K562 (cell line): ENCODE results near the gene PTK7. TPM values are rescaled to one million over a fixed set of nuclear protein-coding genes. Genes with fewer than 3 reads are reported as not detected.
A peak's percentile ranks its signal among the peaks of the same experiment; 100 is the strongest.

Experiments
- ATAC-seq: fragments of 200-7000 bp; cut with Tn5 transposase; 3 replicates; pipeline ENCODE4 v1.9.1; 2020; ENCODE audit warnings: moderate library complexity
- BruUV-seq: library from RNA; stranded (reverse); fragments of 400-500 nt; replicated peaks from 2 replicates; lab custom pipeline; 2021; lab: Mats Ljungman, UMichigan
- CTCF ChIA-PET: fragments of 300-600 bp; formaldehyde crosslinking; extraction: SDS; loops from one replicate; lab custom pipeline; 2021; ENCODE audit warnings: low intra/inter-chr PET ratio; lab: Yijun Ruan, JAX
- POLR2A ChIA-PET: fragments of 300-600, 350-650 bp; sonication (Branson Sonifier 250); formaldehyde crosslinking; extraction: SDS; loops from one replicate; lab custom pipeline; 2021; ENCODE audit warnings: antibody characterized with exemption, inconsistent platforms; lab: Yijun Ruan, JAX
- DNase-seq, 4 experiments: peaks; one replicate each; pipeline versions ENCODE4 v3.0.0 to v3.0.0-alpha.2; 2011 to 2018; ENCODE audit warnings: low spot score in 3 of 4, mixed read lengths in 3 of 4; ENCODE audit errors: extremely low read depth in 1 of 4
- FAIRE-seq: peaks from 2 replicates; lab custom pipeline; 2011; peaks lifted over from hg19 to GRCh38; lab: Jason Lieb, UNC
- H2AFZ ChIP-seq: 2 replicates; pipeline ENCODE4 v1.6.0; 2011; ENCODE audit warnings: low read depth, low read length, control low read depth, inconsistent platforms
- H3K27ac ChIP-seq: fragments of 200-600 bp; 3 replicates; pipeline ENCODE4 v1.8.0; 2011; ENCODE audit warnings: low read depth, mild to moderate bottlenecking, control low read depth, inconsistent platforms, low read length, moderate library complexity, mixed read lengths; ENCODE audit errors: extremely low read depth
- H3K27me3 ChIP-seq, 2 experiments: fragments of 300-600 bp in 1 of 2; 2 replicates in 1 of 2; 3 replicates in 1 of 2; pipeline versions ENCODE4 v1.6.0 to v1.8.0; 2011; ENCODE audit warnings: inconsistent platforms in 2 of 2, low read length in 2 of 2, mild to moderate bottlenecking in 1 of 2, mixed read lengths in 1 of 2, moderate library complexity in 1 of 2; ENCODE audit not compliant: control insufficient read depth in 2 of 2, insufficient read depth in 2 of 2
- H3K36me3 ChIP-seq: fragments of 300-600 bp; 3 replicates; pipeline ENCODE4 v1.8.0; 2011; ENCODE audit warnings: mild to moderate bottlenecking, low read length, inconsistent platforms; ENCODE audit not compliant: control insufficient read depth, insufficient read depth
- H3K4me1 ChIP-seq, 2 experiments: fragments of 200-600 bp in 1 of 2; replicated peaks in 1 of 2; 2 replicates in 1 of 2; 3 replicates in 1 of 2; pipeline versions ENCODE4 v1.5.1 to v1.8.0; 2011; ENCODE audit warnings: inconsistent platforms in 2 of 2, low read length in 2 of 2, mild to moderate bottlenecking in 1 of 2, mixed read lengths in 1 of 2, moderate library complexity in 1 of 2; ENCODE audit not compliant: control insufficient read depth in 2 of 2, insufficient read depth in 2 of 2
- H3K4me2 ChIP-seq: 2 replicates; pipeline ENCODE4 v1.6.1; 2011; ENCODE audit warnings: low read length, control low read depth, inconsistent platforms, mixed read lengths; ENCODE audit not compliant: insufficient read depth
- H3K4me3 ChIP-seq: fragments of 200-600 bp; sonication (generic), shearing (Covaris generic); 2 replicates; pipeline ENCODE4 v1.5.1; 2016; ENCODE audit warnings: control low read depth, inconsistent platforms
- H3K79me2 ChIP-seq: fragments of 200-600 bp; 3 replicates; pipeline ENCODE4 v1.8.0; 2011; ENCODE audit warnings: low read length, inconsistent platforms; ENCODE audit not compliant: control insufficient read depth, insufficient read depth
- H3K9ac ChIP-seq, 2 experiments: 2 replicates each; pipeline versions ENCODE4 v1.6.0 to v1.6.1; 2011; ENCODE audit warnings: low read depth in 2 of 2, low read length in 2 of 2, control low read depth in 1 of 2, inconsistent platforms in 1 of 2, mild to moderate bottlenecking in 1 of 2, mixed read lengths in 1 of 2; ENCODE audit not compliant: insufficient read depth in 1 of 2
- H3K9me1 ChIP-seq: one replicate; pipeline ENCODE4 v1.6.0; 2011; ENCODE audit warnings: inconsistent platforms, mild to moderate bottlenecking, low read length, moderate library complexity; ENCODE audit not compliant: control insufficient read depth, insufficient read depth
- H3K9me3 ChIP-seq: replicated peaks from 2 replicates; pipeline ENCODE4 v1.5.1; 2011; ENCODE audit warnings: low read depth, low read length, inconsistent platforms; ENCODE audit not compliant: control insufficient read depth, insufficient read depth
- H4K20me1 ChIP-seq: replicated peaks from 2 replicates; pipeline ENCODE4 v1.6.1; 2011; ENCODE audit warnings: low read length, inconsistent platforms, mixed read lengths; ENCODE audit not compliant: control insufficient read depth, insufficient read depth
- HDAC3 ChIP-seq: fragments of 450-650 bp; IDR thresholded peaks from 2 replicates; pipeline ENCODE4 v1.6.1; 2018; ENCODE audit warnings: borderline replicate concordance, mild to moderate bottlenecking, moderate library complexity; ENCODE audit not compliant: partially characterized antibody
- LEF1 ChIP-seq: fragments of 450-650 bp; IDR thresholded peaks from 2 replicates; pipeline ENCODE4 v1.6.1; 2016; ENCODE audit warnings: mild to moderate bottlenecking
- RBM22 ChIP-seq: fragments of 200-400 bp; formaldehyde crosslinking; IDR thresholded peaks from 2 replicates; pipeline ENCODE4 v1.6.1; 2018; ENCODE audit warnings: low read length, low read depth; ENCODE audit not compliant: poor library complexity, severe bottlenecking
- STAT6 ChIP-seq: sonication (generic); formaldehyde crosslinking; IDR thresholded peaks from 2 replicates; pipeline ENCODE4 v1.8.1; 2023; ENCODE audit warnings: mild to moderate bottlenecking, missing genetic modification reagents
- ZNF121 ChIP-seq: sonication (generic); formaldehyde crosslinking; conservative IDR thresholded peaks from 2 replicates; pipeline ENCODE4 v1.8.0; 2022; ENCODE audit warnings: missing genetic modification reagents
- ZNF444 ChIP-seq: fragments of 250-450 bp; sonication (Bioruptor Pico); IDR thresholded peaks from 2 replicates; pipeline ENCODE4 v1.4.0; 2020; ENCODE audit warnings: mild to moderate bottlenecking, moderate library complexity
- ZNF512 ChIP-seq: IDR thresholded peaks from 2 replicates; pipeline ENCODE4 v1.6.1; 2016; ENCODE audit warnings: missing genetic modification characterization, missing compliant biosample characterization
- WGBS: fragments of 100-300 bp; shearing (Covaris generic); methylation state at CpG from one replicate; pipeline ENCODE4 v1.1.6; 2016; ENCODE audit warnings: low coverage, mixed read lengths; ENCODE audit not compliant: insufficient coverage; ENCODE audit errors: missing lambda C conversion rate; 5-methylcytosine and 5-hydroxymethylcytosine counted together
- in situ Hi-C: fragments of 300-500 bp; cut with MboI; formaldehyde crosslinking; loops from 4 replicates; pipeline ENCODE4 v1.15.0; 2018; ENCODE audit warnings: inconsistent platforms, mixed read lengths
- intact Hi-C: fragments of 100-400 bp; cut with micrococcal nuclease; formaldehyde crosslinking; loops from 2 replicates; pipeline ENCODE4 v1.14.2; 2022
- polyA plus RNA-seq, 8 experiments: library from polyadenylated mRNA; depleted of rRNA in 4 of 8; stranded (reverse) in 5 of 8; unstranded in 3 of 8; fragments of >200 nt; fragmentation: Nextera tagmentation in 2 of 8; fragmentation: Illumina TruSeq in 1 of 8; extraction: Ambion mirVana in 2 of 8; extraction: Trizol in 1 of 8; gene quantifications; 2 replicates each; pipeline versions ENCODE4 v1.2.1 to v1.2.3, GENCODE V29; 2011 to 2014; ENCODE audit warnings: inconsistent platforms in 1 of 8, missing spikeins in 1 of 8
- total RNA-seq, 7 experiments: library from RNA; depleted of rRNA in 6 of 7; stranded (reverse); fragments of >200 nt in 6 of 7; fragmentation: Illumina TruSeq in 2 of 7; extraction: Trizol in 2 of 7; gene quantifications; 2 replicates each; pipeline versions ENCODE4 v1.2.1 to v1.2.3, GENCODE V29; 2011 to 2021; ENCODE audit warnings: low replicate concordance in 1 of 7

The PTK7 gene
- total and polyA plus RNA-seq, 9 of the 15 experiments (the other 6 are each of a cell fraction or from before 2014, with no cell fraction given): 0.20 to 6.8 (median 4.2) TPM

GRCh38 chr6:43124481-43124880, 48.4 kb downstream of the PTK7 start:
- Histone ChIP-seq H3K4me1 (peaks cover 0 to 19% of the 10 kb centered on the region in 2 experiments; a peak in 3 of 5 replicates), H4K20me1 (no peaks in the 10 kb centered on the region; the same call in 1 of the 2 replicates), H2AFZ (no peak overlapping the region), H3K9ac (no peak overlapping the region), H3K9me1 (no peaks in the 10 kb centered on the region), H3K36me3 (no peaks in the 10 kb centered on the region), H3K79me2 (no peaks in the 10 kb centered on the region), H3K4me3 (no peak overlapping the region), H3K4me2 (no peak overlapping the region), H3K9me3 (no peaks in the 10 kb centered on the region), H3K27me3 (peaks cover 0 to 15% of the 10 kb centered on the region in 2 experiments; a peak in 2 of 5 replicates), H3K27ac (no peak overlapping the region)
- ChIA-PET CTCF (no interaction called here), POLR2A (interaction anchor here (0.6 to 3.1 kb wide), 9 partner anchors 8 to 111 kb away, joined by 3 to 27 read pairs (median 5); partner anchors contain the start of genes KLHDC3, MEA1 and RRP36)
- in situ Hi-C loops: no loop called here
- DNase-seq (no peak), FAIRE-seq (no peak), ATAC-seq (no peak)
- TF ChIP-seq ZNF121 (CRISPR knock-in tag) (peak; percentile 75), ZNF444 (no peak)
- WGBS: 48% methylated on average over 6 of the region's 6 CpGs
- no TSS peak for BruUV-seq
- intact Hi-C loops: no loop called here

- BruUV-seq: no TSS peak
- CTCF ChIA-PET: no interaction called here
- in situ Hi-C loops: no loop called here
- no peaks in the 10 kb centered on the region for H3K9me3 ChIP-seq
- ATAC-seq (no peak), FAIRE-seq (no peak), DNase-seq (no peak)
- intact Hi-C loops: no loop called here
- peaks cover 0 to 22% of the 10 kb centered on the region in 2 experiments; a peak in 3 of 5 replicates for H3K4me1 ChIP-seq
- 47% methylated on average over 6 of the region's 6 CpGs for WGBS
- H3K9me1 ChIP-seq: no peaks in the 10 kb centered on the region
- H3K27ac ChIP-seq: no peak overlapping the region
- no peak overlapping the region for H2AFZ ChIP-seq
- peaks cover 0 to 22% of the 10 kb centered on the region in 2 experiments; a peak in 2 of 5 replicates for H3K27me3 ChIP-seq
- POLR2A ChIA-PET: interaction anchor here (0.6 to 3.1 kb wide), 9 partner anchors 9 to 111 kb away, joined by 3 to 27 read pairs (median 5); partner anchors contain the start of genes KLHDC3, MEA1 and RRP36
- no peaks in the 10 kb centered on the region; the same call in 1 of the 2 replicates for H4K20me1 ChIP-seq
- no peaks in the 10 kb centered on the region for H3K79me2 ChIP-seq
- H3K4me2 ChIP-seq: no peak overlapping the region
- H3K9ac ChIP-seq: 0 out of 4 replicates have a peak overlapping the region, but pooled peaks of 1 of the 2 experiments have one; percentile 59
- H3K4me3 ChIP-seq: no peak overlapping the region
- H3K36me3 ChIP-seq: no peaks in the 10 kb centered on the region
- TF ChIP-seq ZNF512 (tag): no peak
- TF ChIP-seq LEF1: no peak
- no peak for TF ChIP-seq HDAC3
- TF ChIP-seq STAT6 (CRISPR knock-in tag): no peak
- TF ChIP-seq RBM22: no peak
Measured at GRCh38 chr6:43125119-43125518, 49.0 kb downstream of the PTK7 start.
